Adrenal gland (tissue), 12 donors: ENCODE results near the gene SERPIND1. TPM values are rescaled to one million over a fixed set of nuclear protein-coding genes. Genes with fewer than 3 reads are reported as not detected.

Experiments
- DNase-seq, 7 donors: peaks; one replicate each; pipeline ENCODE4 v3.0.0-alpha.2; 2019 to 2020
- H3K27ac ChIP-seq, 5 donors: fragments of 200-600 bp; sonication (generic) in 4 of 5; 1 replicate in 3 of 5; 2 replicates in 2 of 5; pipeline versions ENCODE4 v1.5.1 to v1.8.0; 2016 to 2020; ENCODE audit warnings: mild to moderate bottlenecking in 1 of 5
- H3K27me3 ChIP-seq: fragments of 200-600 bp; 2 replicates; pipeline ENCODE4 v1.8.0; 2021
- H3K36me3 ChIP-seq, 2 donors: fragments of 200-600 bp; replicated peaks in 1 of 2; 1 replicate in 1 of 2; 2 replicates in 1 of 2; pipeline versions ENCODE4 v1.5.1 to v1.8.0; 2018 to 2022
- H3K4me1 ChIP-seq, 2 donors: fragments of 200-600 bp; replicated peaks in 1 of 2; 1 replicate in 1 of 2; 2 replicates in 1 of 2; pipeline versions ENCODE4 v1.5.1 to v1.8.0; 2018 to 2021
- H3K4me3 ChIP-seq, 4 donors: fragments of 200-600 bp; sonication (generic) in 3 of 4; one replicate each; pipeline ENCODE4 v1.5.1; 2016 to 2018
- H3K9me3 ChIP-seq, 3 donors: fragments of 200-600 bp; sonication (generic) in 1 of 3; replicated peaks in 1 of 3; 1 replicate in 2 of 3; 2 replicates in 1 of 3; pipeline versions ENCODE4 v1.5.1 to v1.8.0; 2016 to 2021
- POLR2A ChIP-seq, 2 donors: fragments of 450-650 bp; IDR thresholded peaks; one replicate each; pipeline ENCODE4 v1.6.1; 2017; ENCODE audit warnings: antibody characterized with exemption in 2 of 2, mild to moderate bottlenecking in 2 of 2, moderate library complexity in 1 of 2
- WGBS, 4 donors: extraction: QIAGEN DNeasy Blood & Tissue Kit in 2 of 4; methylation state at CpG; one replicate each; pipeline versions ENCODE4 v1.1.5 to v1.1.7; 2013 to 2017; 5-methylcytosine and 5-hydroxymethylcytosine counted together
- intact Hi-C, 2 donors: fragments of 100-400 bp; cut with DNase I; formaldehyde crosslinking; loops; one replicate each; pipeline versions ENCODE4 v1.14.1 to v1.15.0; 2022 to 2023
- polyA plus RNA-seq, 3 donors: library from polyadenylated mRNA; stranded (reverse); fragments of 200-250 nt in 2 of 3; fragments of 350-450 nt in 1 of 3; fragmentation: Illumina TruSeq in 1 of 3; extraction: RNeasy Lipid Tissue Mini Kit (QIAGEN cat#74804) in 1 of 3; gene quantifications; one replicate each; pipeline ENCODE4 v1.2.3, GENCODE V29; 2013 to 2014
- total RNA-seq, 9 donors: library from RNA; depleted of rRNA in 4 of 9; stranded (reverse); fragments of >200 nt in 4 of 9; fragments of 120-200 nt in 1 of 9; fragmentation: NEBNext Ultra II Directional in 1 of 9; extraction: Animal tissue kit (Norgen Biotek cat#: 25700) in 1 of 9; gene quantifications; one replicate each; pipeline versions ENCODE4 v1.1.0 to v1.2.4, GENCODE V29; 2013 to 2023
- TF ChIP-seq, protein P1 (sequence below), 6 experiments: fragments of 450-650 bp in 4 of 6; fragments of 200-600 bp in 2 of 6; sonication (generic) in 1 of 6; IDR thresholded peaks; 1 replicate in 5 of 6; 2 replicates in 1 of 6; pipeline versions ENCODE4 v1.5.1 to v1.8.0; 2016 to 2021; ENCODE audit warnings: antibody characterized with exemption in 6 of 6, mild to moderate bottlenecking in 2 of 6, moderate library complexity in 1 of 6
- donor health status: healthy with polysubstance abuse.
- donor health status: Bipolar disorder and iron deficiency.
- donor health status: DM: yes; HTN: yes; CAD: no.
- donor health status: DM: no; HTN: no; CAD: no.
- donor health status: DM: no; HTN: no; CAD: no.
- donor health status: DM: yes; HTN: yes; CAD: no.

The SERPIND1 gene
- total and polyA plus RNA-seq, 12 donors: 0.10 to 1.0 (median 0.17) TPM; not detected in 2

DNA sequence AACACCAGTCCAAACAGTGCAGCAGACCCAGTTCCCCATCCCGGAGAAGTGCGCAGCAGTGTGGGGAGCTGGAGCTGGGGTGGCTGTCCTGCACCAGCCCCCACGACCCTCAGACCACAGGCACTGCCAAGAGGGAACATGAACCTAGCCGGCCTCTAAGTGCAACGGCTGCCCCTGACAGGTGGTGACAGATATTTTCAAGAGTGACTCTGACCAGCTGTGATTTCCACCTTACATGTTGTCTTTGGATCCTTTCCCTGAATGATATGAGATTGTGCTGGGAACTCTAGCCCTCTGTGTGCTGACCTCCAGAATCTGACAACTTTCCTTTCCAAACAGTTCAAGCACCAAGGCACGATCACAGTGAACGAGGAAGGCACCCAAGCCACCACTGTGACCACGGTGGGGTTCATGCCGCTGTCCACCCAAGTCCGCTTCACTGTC, 12.6 kb downstream of the SERPIND1 start:
- TF ChIP-seq POLR2A (IDR thresholded peaks at IDR 0.05): no peak
- TF ChIP-seq, protein P1, sequence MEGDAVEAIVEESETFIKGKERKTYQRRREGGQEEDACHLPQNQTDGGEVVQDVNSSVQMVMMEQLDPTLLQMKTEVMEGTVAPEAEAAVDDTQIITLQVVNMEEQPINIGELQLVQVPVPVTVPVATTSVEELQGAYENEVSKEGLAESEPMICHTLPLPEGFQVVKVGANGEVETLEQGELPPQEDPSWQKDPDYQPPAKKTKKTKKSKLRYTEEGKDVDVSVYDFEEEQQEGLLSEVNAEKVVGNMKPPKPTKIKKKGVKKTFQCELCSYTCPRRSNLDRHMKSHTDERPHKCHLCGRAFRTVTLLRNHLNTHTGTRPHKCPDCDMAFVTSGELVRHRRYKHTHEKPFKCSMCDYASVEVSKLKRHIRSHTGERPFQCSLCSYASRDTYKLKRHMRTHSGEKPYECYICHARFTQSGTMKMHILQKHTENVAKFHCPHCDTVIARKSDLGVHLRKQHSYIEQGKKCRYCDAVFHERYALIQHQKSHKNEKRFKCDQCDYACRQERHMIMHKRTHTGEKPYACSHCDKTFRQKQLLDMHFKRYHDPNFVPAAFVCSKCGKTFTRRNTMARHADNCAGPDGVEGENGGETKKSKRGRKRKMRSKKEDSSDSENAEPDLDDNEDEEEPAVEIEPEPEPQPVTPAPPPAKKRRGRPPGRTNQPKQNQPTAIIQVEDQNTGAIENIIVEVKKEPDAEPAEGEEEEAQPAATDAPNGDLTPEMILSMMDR (IDR thresholded peaks at IDR 0.05): no peak
- Histone ChIP-seq H3K4me3 (no peak overlapping the region), H3K36me3 (peaks cover 0 to 38% of the 10 kb centered on the region in 2 donors), H3K4me1 (peaks cover 0 to 6% of the 10 kb centered on the region in 2 donors), H3K27ac (no peak overlapping the region), H3K27me3 (no peaks in the 10 kb centered on the region), H3K9me3 (no peaks in the 10 kb centered on the region)
- intact Hi-C loops: loop anchor here in 1 of 2 donors (10.0 kb wide), 1 partner anchor 62 kb away; no protein-coding TSS in a partner anchor
- WGBS, 4 donors: 86 to 88% (median 87%) methylated on average over 7 to 10 of the region's 10 CpGs
- DNase-seq: no peak

DNA sequence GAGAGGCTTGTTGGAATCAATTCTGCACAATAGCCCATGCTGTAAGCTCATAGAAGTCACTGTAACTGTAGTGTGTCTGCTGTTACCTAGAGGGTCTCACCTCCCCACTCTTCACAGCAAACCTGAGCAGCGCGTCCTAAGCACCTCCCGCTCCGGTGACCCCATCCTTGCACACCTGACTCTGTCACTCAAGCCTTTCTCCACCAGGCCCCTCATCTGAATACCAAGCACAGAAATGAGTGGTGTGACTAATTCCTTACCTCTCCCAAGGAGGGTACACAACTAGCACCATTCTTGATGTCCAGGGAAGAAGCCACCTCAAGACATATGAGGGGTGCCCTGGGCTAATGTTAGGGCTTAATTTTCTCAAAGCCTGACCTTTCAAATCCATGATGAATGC, 13.3 kb downstream of the SERPIND1 start:
- no peaks in the 10 kb centered on the region for H3K27me3 ChIP-seq
- no peak for TF ChIP-seq POLR2A (IDR thresholded peaks at IDR 0.05)
- TF ChIP-seq, protein P1 (IDR thresholded peaks at IDR 0.05): no peak
- WGBS, 4 donors: 84 to 100% (median 97%) methylated on average over 4 of the region's 4 CpGs
- intact Hi-C loops: loop anchor here in 1 of 2 donors (10.0 kb wide), 1 partner anchor 62 kb away; no protein-coding TSS in a partner anchor
- H3K27ac ChIP-seq: no peak overlapping the region
- no peak for DNase-seq
- H3K4me1 ChIP-seq: peaks cover 0 to 6% of the 10 kb centered on the region in 2 donors
- H3K36me3 ChIP-seq: peaks cover 0 to 44% of the 10 kb centered on the region in 2 donors
- H3K9me3 ChIP-seq: no peaks in the 10 kb centered on the region
- H3K4me3 ChIP-seq: no peak overlapping the region

DNA sequence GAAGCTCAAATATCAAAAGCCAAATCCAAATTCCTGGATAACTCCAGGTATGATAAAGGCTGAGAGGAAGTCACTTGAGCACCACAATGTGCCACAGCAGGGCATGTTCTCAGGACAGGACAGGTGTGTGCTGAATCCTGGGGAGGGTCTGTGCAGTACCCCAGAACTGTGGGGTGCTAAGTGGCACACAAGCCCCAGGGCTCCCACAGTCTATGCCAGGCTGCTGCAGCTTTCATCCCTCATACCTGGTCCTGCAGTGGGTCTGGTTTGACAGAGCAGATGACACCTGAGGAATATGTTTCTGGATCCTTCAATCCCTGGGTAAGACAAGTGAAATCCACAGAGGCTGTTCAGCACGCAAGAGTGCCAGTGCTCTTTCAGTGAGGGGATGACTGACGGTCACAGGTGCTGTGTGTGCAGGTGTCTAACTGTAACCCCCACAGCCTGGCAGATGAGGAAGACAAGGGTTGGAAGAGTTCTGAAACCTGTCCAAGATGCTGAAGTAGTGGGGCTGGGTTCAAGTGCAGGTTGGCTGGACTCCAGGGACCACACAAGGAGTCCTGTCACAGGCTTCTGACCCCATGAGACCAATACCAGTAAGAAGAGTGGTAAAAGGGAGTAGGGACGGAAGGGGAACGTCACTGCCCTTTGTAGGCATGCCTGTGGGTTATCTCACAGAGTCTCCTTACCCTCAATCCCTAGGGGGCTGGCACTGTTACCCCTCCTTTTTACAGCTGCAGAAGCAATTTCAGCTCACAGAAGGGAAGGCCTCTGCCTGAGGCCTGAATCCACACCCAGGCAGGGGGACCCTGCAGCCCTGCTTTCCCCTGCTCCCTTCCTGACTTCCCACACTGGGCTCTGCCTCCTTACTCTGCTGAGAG, 14.1 kb downstream of the SERPIND1 start:
- Histone ChIP-seq H3K9me3 (no peaks in the 10 kb centered on the region), H3K27ac (no peak overlapping the region), H3K4me3 (no peak overlapping the region), H3K27me3 (no peaks in the 10 kb centered on the region), H3K4me1 (peaks cover 0 to 8% of the 10 kb centered on the region in 2 donors), H3K36me3 (peaks cover 0 to 51% of the 10 kb centered on the region in 2 donors)
- DNase-seq: no peak
- intact Hi-C loops: loop anchor here in 1 of 2 donors (10.0 kb wide), 1 partner anchor 63 kb away; no protein-coding TSS in a partner anchor
- TF ChIP-seq, protein P1 (IDR thresholded peaks at IDR 0.05): no peak
- 83 to 95% (median 92%) methylated on average over 4 of the region's 4 CpGs for WGBS, 4 donors

DNA sequence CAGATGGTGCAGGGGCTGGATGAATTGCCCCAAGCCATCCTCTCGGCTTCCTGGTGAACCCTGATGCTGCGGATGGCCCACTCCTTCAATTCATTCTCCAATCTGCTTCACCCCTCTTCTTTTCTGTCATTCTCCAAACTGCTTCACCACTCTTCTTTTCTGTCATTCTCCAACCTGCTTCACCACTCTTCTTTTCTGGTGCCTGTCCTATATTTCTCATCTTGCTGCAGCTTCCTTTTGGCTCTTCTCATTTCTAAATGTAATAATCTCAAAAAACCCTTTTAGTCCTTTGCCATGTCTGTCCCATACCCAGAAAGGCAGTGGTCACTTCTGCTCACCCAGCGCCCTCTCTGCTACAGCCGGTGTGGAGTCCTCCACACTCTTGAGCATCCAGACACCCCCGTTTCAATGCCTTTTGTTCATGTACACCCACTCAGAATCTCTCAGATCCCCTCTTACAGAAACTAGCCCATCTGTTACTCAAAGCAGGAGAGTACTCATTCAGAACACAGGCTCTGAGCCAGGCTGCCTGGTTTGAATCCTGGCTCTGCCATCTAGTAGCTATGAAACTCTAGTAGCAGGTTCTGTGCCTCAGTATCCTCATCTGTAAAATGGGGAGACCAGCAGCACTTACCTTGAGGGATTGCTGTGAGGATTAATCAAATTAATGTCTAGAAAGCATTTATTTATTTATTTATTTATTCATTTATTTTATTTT, 14.9 kb downstream of the SERPIND1 start:
- 94 to 96% (median 96%) methylated on average over 5 of the region's 5 CpGs for WGBS, 4 donors
- Histone ChIP-seq H3K36me3 (peaks cover 0 to 51% of the 10 kb centered on the region in 2 donors), H3K27me3 (no peaks in the 10 kb centered on the region), H3K27ac (no peak overlapping the region), H3K4me3 (no peak overlapping the region), H3K4me1 (peaks cover 4 to 14% of the 10 kb centered on the region in 2 donors), H3K9me3 (no peaks in the 10 kb centered on the region)
- no peak for DNase-seq
- TF ChIP-seq POLR2A (IDR thresholded peaks at IDR 0.05): no peak
- TF ChIP-seq, protein P1 (IDR thresholded peaks at IDR 0.05): no peak
- intact Hi-C loops: loop anchor here in 1 of 2 donors (10.0 kb wide), 1 partner anchor 64 kb away; no protein-coding TSS in a partner anchor
